ENCODE measurements around the gene NCF4.

Gene NCF4

GRCh38 chr22:36901411-36902142, 40.8 kb downstream of the NCF4 start:
- in situ Hi-C loops (cut with MboI; ENCODE audit: low sequenced_read_pairs, unreplicated experiment): no loop called here
- peak; percentile 76 for DNase-seq (ENCODE audit: low spot score)
- TF ChIP-seq CTCF (IDR thresholded peaks at IDR 0.05; ENCODE audit: borderline replicate concordance, control extremely low read depth, extremely low read depth, insufficient read depth, missing control alignments): no peak

- no peak for DNase-seq (ENCODE audit: low spot score)
- in situ Hi-C loops (cut with MboI; ENCODE audit: low sequenced_read_pairs, unreplicated experiment): no loop called here
- TF ChIP-seq CTCF (IDR thresholded peaks at IDR 0.05; ENCODE audit: borderline replicate concordance, control extremely low read depth, extremely low read depth, insufficient read depth, missing control alignments): no peak
Measured at GRCh38 chr22:36902143-36902926, 41.5 kb downstream of the NCF4 start.

GRCh38 chr22:36904260-36904880, 43.6 kb downstream of the NCF4 start:
- TF ChIP-seq CTCF (IDR thresholded peaks at IDR 0.05; ENCODE audit: borderline replicate concordance, control extremely low read depth, extremely low read depth, insufficient read depth, missing control alignments): no peak
- DNase-seq (ENCODE audit: low spot score): no peak
- in situ Hi-C loops (cut with MboI; ENCODE audit: low sequenced_read_pairs, unreplicated experiment): no loop called here

- no peak for TF ChIP-seq CTCF (IDR thresholded peaks at IDR 0.05; ENCODE audit: borderline replicate concordance, control extremely low read depth, extremely low read depth, insufficient read depth, missing control alignments)
- in situ Hi-C loops (cut with MboI; ENCODE audit: low sequenced_read_pairs, unreplicated experiment): no loop called here
- DNase-seq (ENCODE audit: low spot score): no peak
Measured at GRCh38 chr22:36907253-36908195, 46.7 kb downstream of the NCF4 start.

- in situ Hi-C loops (cut with MboI; ENCODE audit: low sequenced_read_pairs, unreplicated experiment): no loop called here
- TF ChIP-seq CTCF (IDR thresholded peaks at IDR 0.05; ENCODE audit: borderline replicate concordance, control extremely low read depth, extremely low read depth, insufficient read depth, missing control alignments): no peak
- no peak for DNase-seq (ENCODE audit: low spot score)
Measured at GRCh38 chr22:36910461-36910860, 49.7 kb downstream of the NCF4 start.

All from GM13976 (cell line).